ENCODE results near the gene ARL13A. TPM values are rescaled to one million over a fixed set of nuclear protein-coding genes. Genes with fewer than 3 reads are reported as not detected.

Gene ARL13A
- total RNA-seq, 3 donors from 2014 or later = not detected

- Mint-ChIP-seq H3K4me1 (ENCODE audit: low read depth) (peaks cover 5% of the 10 kb centered on the region), H3K4me3 (no peak overlapping the region), H3K27me3 (ENCODE audit: low read depth) (no peaks in the 10 kb centered on the region), H3K36me3 (ENCODE audit: insufficient read depth) (peaks cover 32% of the 10 kb centered on the region), H3K9me3 (no peaks in the 10 kb centered on the region)
- no peak for ATAC-seq
- DNase-seq = no peak
Measured at GRCh38 chrX:101025126-101025525, 55.6 kb downstream of the ARL13A start.

- Mint-ChIP-seq H3K4me3 (no peak overlapping the region), H3K9me3 (no peaks in the 10 kb centered on the region), H3K27me3 (ENCODE audit: low read depth) (no peaks in the 10 kb centered on the region), H3K36me3 (ENCODE audit: insufficient read depth) (peaks cover 27% of the 10 kb centered on the region), H3K4me1 (ENCODE audit: low read depth) (peaks cover 5% of the 10 kb centered on the region)
- DNase-seq = no peak
- ATAC-seq = no peak
Measured at GRCh38 chrX:101028562-101028961, 59.1 kb downstream of the ARL13A start.

- DNase-seq (no peak), ATAC-seq (no peak)
- Mint-ChIP-seq H3K4me3 (no peak overlapping the region), H3K9me3 (no peaks in the 10 kb centered on the region), H3K27me3 (ENCODE audit: low read depth) (no peaks in the 10 kb centered on the region), H3K4me1 (ENCODE audit: low read depth) (peaks cover 5% of the 10 kb centered on the region), H3K36me3 (ENCODE audit: insufficient read depth) (peaks cover 27% of the 10 kb centered on the region)
Measured at GRCh38 chrX:101029665-101030064, 60.2 kb downstream of the ARL13A start.

- Mint-ChIP-seq H3K4me1 (ENCODE audit: low read depth) (peaks cover 2% of the 10 kb centered on the region), H3K36me3 (ENCODE audit: insufficient read depth) (peaks cover 16% of the 10 kb centered on the region), H3K4me3 (no peak overlapping the region), H3K27me3 (ENCODE audit: low read depth) (no peaks in the 10 kb centered on the region), H3K9me3 (no peaks in the 10 kb centered on the region)
- no peak for DNase-seq
- ATAC-seq = no peak
Measured at GRCh38 chrX:101037231-101037630, 67.7 kb downstream of the ARL13A start.

GRCh38 chrX:101040197-101040596 lies 70.7 kb downstream of the ARL13A start:
- Mint-ChIP-seq H3K9me3 (no peaks in the 10 kb centered on the region), H3K4me1 (ENCODE audit: low read depth) (peaks cover 6% of the 10 kb centered on the region), H3K36me3 (ENCODE audit: insufficient read depth) (peaks cover 21% of the 10 kb centered on the region), H3K4me3 (no peak overlapping the region), H3K27me3 (ENCODE audit: low read depth) (no peaks in the 10 kb centered on the region)
- ATAC-seq = peak; percentile 40 to 41
- DNase-seq = no peak

Other genes starting within 250 kb of the ARL13A start
- under 1 TPM; 0.08 to 0.13 (median 0.11) TPM for gene SYTL4, start 237.6 kb upstream of the ARL13A start, total RNA-seq
- gene CSTF2, start 149.3 kb upstream of the ARL13A start, total RNA-seq = 10 to 100 TPM; 79.5 to 86.6 (median 84.1) TPM
- gene NOX1, start 95.3 kb upstream of the ARL13A start, total RNA-seq = not detected
- under 1 TPM; 0.08 to 0.16 (median 0.14) TPM for gene XKRX, start 40.8 kb upstream of the ARL13A start, total RNA-seq
- 10 to 100 TPM; 15.4 to 17.0 (median 15.5) TPM for gene TRMT2B, start 82.4 kb downstream of the ARL13A start, total RNA-seq
- not detected for gene TMEM35A, start 109.2 kb downstream of the ARL13A start, total RNA-seq
- 1 to 10 TPM; 2.8 to 3.3 (median 3.0) TPM for gene CENPI, start 128.5 kb downstream of the ARL13A start, total RNA-seq